Activated naive CD4-positive, alpha-beta T cell treated with anti-CD3 and anti-CD28 coated beads, Interleukin-2, amount 50 U/mL, for 24 hours (primary cell): ENCODE data around the gene ZNF568.

Experiments used
- H3K27ac Mint-ChIP-seq: one replicate; pipeline ENCODE4 v1.8.0; 2021; ENCODE audit warnings: mild to moderate bottlenecking, mixed read lengths
- H3K27me3 Mint-ChIP-seq: one replicate; pipeline ENCODE4 v1.8.0; 2021; ENCODE audit warnings: mixed read lengths
- H3K36me3 Mint-ChIP-seq: one replicate; pipeline ENCODE4 v1.8.0; 2021; ENCODE audit warnings: mixed read lengths
- H3K4me1 Mint-ChIP-seq: one replicate; pipeline ENCODE4 v1.8.0; 2021; ENCODE audit warnings: mixed read lengths
- H3K4me3 Mint-ChIP-seq: one replicate; pipeline ENCODE4 v1.8.0; 2021; ENCODE audit warnings: mild to moderate bottlenecking, mixed read lengths
- H3K9me3 Mint-ChIP-seq: one replicate; pipeline ENCODE4 v1.8.0; 2021; ENCODE audit warnings: mixed read lengths

Gene ZNF568

GRCh38 chr19:36915992-36916830 lies at the start of gene ZNF568, which contains the start of gene ZNF829:
TSS of gene ZNF568 (plus strand) at chr19:36916332. CDS start at chr19:36922771, 6,439 bp downstream.
TSS of gene ZNF829 (minus strand) at chr19:36916291. CDS start at chr19:36915167, 1,124 bp downstream.
- H3K4me1 Mint-ChIP-seq = peaks cover 38% of the 10 kb centered on the region
- peaks cover 55% of the 10 kb centered on the region for H3K36me3 Mint-ChIP-seq
- no peaks in the 10 kb centered on the region for H3K27me3 Mint-ChIP-seq
- peak within 1 kb of the TSS; percentile 95 for H3K27ac Mint-ChIP-seq
- H3K9me3 Mint-ChIP-seq = peaks cover 16% of the 10 kb centered on the region
- peak within 1 kb of the TSS; percentile 92 for H3K4me3 Mint-ChIP-seq

GRCh38 chr19:36876993-36877938 lies 38.9 kb upstream of the ZNF568 start:
- peaks cover 56% of the 10 kb centered on the region for H3K36me3 Mint-ChIP-seq
- no peak overlapping the region for H3K4me3 Mint-ChIP-seq
- H3K4me1 Mint-ChIP-seq = no peaks in the 10 kb centered on the region
- no peaks in the 10 kb centered on the region for H3K27me3 Mint-ChIP-seq
- H3K27ac Mint-ChIP-seq = no peak overlapping the region
- H3K9me3 Mint-ChIP-seq = peaks cover 36% of the 10 kb centered on the region

DNA sequence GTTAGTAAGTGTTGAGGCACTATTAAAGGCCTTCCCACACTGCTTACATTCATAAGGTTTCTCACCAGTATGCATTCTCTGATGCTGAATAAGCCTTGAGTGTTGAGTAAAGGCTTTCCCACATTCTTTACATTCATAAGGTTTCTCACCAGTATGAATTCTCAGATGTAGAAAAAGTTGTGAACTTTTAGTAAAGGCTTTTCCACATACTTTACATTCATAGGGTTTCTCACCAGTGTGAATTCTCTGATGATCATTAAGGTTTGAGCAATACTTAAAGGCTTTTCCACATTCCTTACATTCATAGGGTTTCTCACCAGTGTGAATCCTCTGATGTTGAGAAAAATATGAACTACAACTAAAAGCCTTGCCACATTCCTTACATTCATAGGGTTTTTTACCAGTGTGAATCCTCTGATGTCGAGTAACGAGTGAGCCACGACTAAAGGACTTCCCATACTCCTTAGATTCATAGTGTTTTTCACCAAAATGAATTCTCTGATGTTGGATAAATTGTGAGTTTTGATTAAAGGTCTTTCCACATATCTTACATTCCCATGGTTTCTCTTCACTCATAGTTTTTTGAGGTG lies 24.3 kb upstream of the ZNF568 start:
- no peak overlapping the region for H3K4me3 Mint-ChIP-seq

GRCh38 chr19:36894849-36895383 lies 21.2 kb upstream of the ZNF568 start:
- H3K27me3 Mint-ChIP-seq = no peaks in the 10 kb centered on the region
- no peak overlapping the region for H3K4me3 Mint-ChIP-seq
- H3K4me1 Mint-ChIP-seq = no peaks in the 10 kb centered on the region
- peaks cover 77% of the 10 kb centered on the region for H3K36me3 Mint-ChIP-seq
- H3K27ac Mint-ChIP-seq = no peak overlapping the region
- H3K9me3 Mint-ChIP-seq = peaks cover 44% of the 10 kb centered on the region

More for the DNA sequence above, 24.3 kb upstream of the ZNF568 start:
- Mint-ChIP-seq H3K36me3 (peaks cover 68% of the 10 kb centered on the region), H3K27me3 (no peaks in the 10 kb centered on the region), H3K4me1 (no peaks in the 10 kb centered on the region), H3K27ac (no peak overlapping the region), H3K9me3 (peaks cover 36% of the 10 kb centered on the region)

GRCh38 chr19:36898422-36898821 lies 17.7 kb upstream of the ZNF568 start:
- Mint-ChIP-seq H3K27me3 (no peaks in the 10 kb centered on the region), H3K9me3 (peaks cover 40% of the 10 kb centered on the region), H3K4me1 (no peaks in the 10 kb centered on the region), H3K4me3 (no peak overlapping the region), H3K27ac (no peak overlapping the region), H3K36me3 (peaks cover 76% of the 10 kb centered on the region)

- peaks cover 57% of the 10 kb centered on the region for H3K36me3 Mint-ChIP-seq
- no peaks in the 10 kb centered on the region for H3K27me3 Mint-ChIP-seq
- peaks cover 20% of the 10 kb centered on the region for H3K9me3 Mint-ChIP-seq
- peaks cover 38% of the 10 kb centered on the region for H3K4me1 Mint-ChIP-seq
- H3K4me3 Mint-ChIP-seq = peak overlapping the region; percentile 92
- H3K27ac Mint-ChIP-seq = peak overlapping the region; percentile 95
These were observed 859 bp downstream of the ZNF568 start for GRCh38 chr19:36916991-36917390.

DNA sequence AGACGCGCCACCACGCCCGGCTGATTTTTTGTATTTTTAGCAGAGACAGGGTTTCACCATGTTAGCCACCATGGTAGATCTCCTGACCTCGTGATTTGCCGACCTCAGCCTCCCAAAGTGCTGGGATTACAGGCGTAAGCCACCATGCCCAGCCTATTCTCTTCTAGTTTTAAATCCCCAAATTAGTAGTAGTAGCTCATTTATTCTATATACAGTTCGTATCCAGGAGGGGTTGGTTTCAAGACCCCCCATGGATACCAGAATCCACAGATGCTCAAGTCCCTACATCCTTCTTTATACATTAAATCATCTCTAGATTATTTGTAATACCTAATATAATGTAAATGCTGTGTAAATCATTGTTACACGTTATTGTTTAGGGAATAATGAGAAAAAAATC lies 2.0 kb downstream of the ZNF568 start:
- Mint-ChIP-seq H3K4me1 (peaks cover 38% of the 10 kb centered on the region), H3K9me3 (peaks cover 27% of the 10 kb centered on the region), H3K36me3 (peaks cover 60% of the 10 kb centered on the region), H3K27me3 (no peaks in the 10 kb centered on the region), H3K27ac (no peak overlapping the region), H3K4me3 (peak overlapping the region; percentile 59)

DNA sequence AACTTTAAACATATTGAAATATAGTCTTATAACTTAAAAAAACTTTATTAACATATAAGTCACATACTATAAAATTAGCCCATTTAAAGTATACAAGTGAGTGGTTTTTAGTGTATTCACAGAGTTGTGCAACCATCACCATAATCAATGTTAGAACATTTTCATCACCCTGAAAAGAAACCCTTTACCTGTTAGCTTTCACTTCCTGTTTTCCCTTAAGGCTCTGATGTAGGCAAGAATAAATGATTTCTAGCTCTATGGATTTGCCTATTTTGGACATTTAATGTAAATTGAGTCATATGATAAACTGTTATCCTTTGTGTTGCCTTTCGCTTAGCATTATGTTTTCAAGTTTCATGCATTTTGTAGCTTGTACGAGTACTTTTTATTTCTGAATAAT lies 15.6 kb downstream of the ZNF568 start:
- H3K27ac Mint-ChIP-seq = no peak overlapping the region
- peaks cover 25% of the 10 kb centered on the region for H3K9me3 Mint-ChIP-seq
- no peaks in the 10 kb centered on the region for H3K27me3 Mint-ChIP-seq
- no peak overlapping the region for H3K4me3 Mint-ChIP-seq
- H3K36me3 Mint-ChIP-seq = peaks cover 66% of the 10 kb centered on the region
- H3K4me1 Mint-ChIP-seq = no peaks in the 10 kb centered on the region

- Mint-ChIP-seq H3K27me3 (no peaks in the 10 kb centered on the region), H3K4me3 (no peak overlapping the region), H3K27ac (no peak overlapping the region), H3K36me3 (peaks cover 81% of the 10 kb centered on the region), H3K4me1 (no peaks in the 10 kb centered on the region), H3K9me3 (peaks cover 44% of the 10 kb centered on the region)
These were observed 23.0 kb downstream of the ZNF568 start for GRCh38 chr19:36939153-36939552.

DNA sequence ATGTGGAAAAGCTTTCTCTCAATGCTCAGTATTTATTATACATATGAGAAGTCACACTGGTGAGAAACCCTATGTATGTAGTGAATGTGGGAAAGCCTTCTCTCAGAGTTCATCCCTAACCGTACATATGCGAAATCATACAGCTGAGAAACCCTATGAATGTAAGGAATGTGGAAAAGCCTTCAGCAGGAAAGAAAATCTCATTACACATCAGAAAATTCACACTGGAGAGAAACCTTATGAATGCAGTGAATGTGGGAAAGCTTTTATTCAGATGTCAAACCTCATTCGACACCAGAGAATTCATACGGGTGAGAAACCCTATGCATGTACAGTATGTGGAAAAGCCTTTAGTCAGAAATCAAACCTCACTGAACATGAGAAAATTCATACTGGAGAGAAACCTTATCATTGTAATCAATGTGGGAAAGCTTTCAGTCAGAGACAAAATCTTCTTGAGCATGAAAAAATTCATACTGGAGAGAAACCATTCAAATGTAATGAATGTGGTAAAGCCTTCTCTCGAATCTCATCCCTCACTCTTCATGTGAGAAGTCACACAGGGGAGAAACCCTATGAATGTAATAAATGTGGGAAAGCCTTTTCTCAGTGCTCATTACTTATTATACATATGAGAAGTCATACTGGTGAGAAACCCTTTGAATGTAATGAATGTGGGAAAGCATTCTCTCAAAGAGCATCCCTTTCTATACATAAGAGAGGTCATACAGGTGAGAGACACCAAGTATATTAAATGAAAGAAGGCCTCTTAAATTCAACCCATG lies 34.4 kb downstream of the ZNF568 start:
- H3K27ac Mint-ChIP-seq = no peak overlapping the region
- H3K4me3 Mint-ChIP-seq = no peak overlapping the region
- peaks cover 26% of the 10 kb centered on the region for H3K9me3 Mint-ChIP-seq
- no peaks in the 10 kb centered on the region for H3K4me1 Mint-ChIP-seq
- H3K27me3 Mint-ChIP-seq = no peaks in the 10 kb centered on the region
- peaks cover 55% of the 10 kb centered on the region for H3K36me3 Mint-ChIP-seq

DNA sequence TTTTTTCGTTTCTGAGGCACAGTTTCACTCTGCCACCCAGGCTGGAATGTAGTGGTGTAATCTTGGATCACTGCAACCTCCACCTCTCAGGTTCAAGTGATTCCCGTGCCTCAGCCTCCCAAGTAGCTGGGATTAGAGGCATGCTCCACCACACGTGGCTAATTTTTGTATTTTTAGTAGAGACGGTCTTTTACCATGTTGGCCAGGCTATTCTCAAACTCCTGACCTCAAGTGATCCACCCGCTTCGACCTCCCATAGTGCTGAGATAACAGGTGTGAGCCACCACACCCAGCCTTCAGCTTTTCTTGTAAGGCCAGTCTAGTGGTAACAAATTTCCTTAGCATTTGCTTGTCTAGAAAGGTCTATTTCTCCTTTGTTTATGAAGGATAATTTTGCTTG lies 46.2 kb downstream of the ZNF568 start:
- H3K9me3 Mint-ChIP-seq = peaks cover 24% of the 10 kb centered on the region
- H3K4me3 Mint-ChIP-seq = no peak overlapping the region
- no peaks in the 10 kb centered on the region for H3K27me3 Mint-ChIP-seq
- H3K27ac Mint-ChIP-seq = no peak overlapping the region
- H3K4me1 Mint-ChIP-seq = no peaks in the 10 kb centered on the region
- H3K36me3 Mint-ChIP-seq = peaks cover 23% of the 10 kb centered on the region

DNA sequence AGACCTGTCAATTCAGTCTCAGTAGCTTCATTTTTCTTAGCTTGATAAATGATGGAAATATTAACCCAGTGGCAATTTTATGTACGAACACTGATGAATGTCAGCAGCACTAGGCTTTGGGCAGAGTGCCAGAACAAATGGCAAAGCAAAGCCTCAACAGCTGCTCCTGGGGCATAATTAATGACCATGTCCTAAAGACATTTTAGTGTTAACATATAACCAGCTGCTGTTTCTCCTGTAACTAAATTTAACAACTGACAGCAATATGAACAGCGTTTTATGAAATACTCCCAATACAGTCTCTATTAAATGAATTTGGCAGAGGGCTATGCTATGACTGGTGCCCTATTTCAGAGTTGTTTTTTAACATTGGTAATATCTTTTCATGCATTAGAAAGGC lies 47.1 kb downstream of the ZNF568 start:
- no peak overlapping the region for H3K4me3 Mint-ChIP-seq
- peaks cover 21% of the 10 kb centered on the region for H3K36me3 Mint-ChIP-seq
- H3K9me3 Mint-ChIP-seq = peaks cover 24% of the 10 kb centered on the region
- H3K27me3 Mint-ChIP-seq = no peaks in the 10 kb centered on the region
- H3K4me1 Mint-ChIP-seq = no peaks in the 10 kb centered on the region
- H3K27ac Mint-ChIP-seq = no peak overlapping the region

DNA sequence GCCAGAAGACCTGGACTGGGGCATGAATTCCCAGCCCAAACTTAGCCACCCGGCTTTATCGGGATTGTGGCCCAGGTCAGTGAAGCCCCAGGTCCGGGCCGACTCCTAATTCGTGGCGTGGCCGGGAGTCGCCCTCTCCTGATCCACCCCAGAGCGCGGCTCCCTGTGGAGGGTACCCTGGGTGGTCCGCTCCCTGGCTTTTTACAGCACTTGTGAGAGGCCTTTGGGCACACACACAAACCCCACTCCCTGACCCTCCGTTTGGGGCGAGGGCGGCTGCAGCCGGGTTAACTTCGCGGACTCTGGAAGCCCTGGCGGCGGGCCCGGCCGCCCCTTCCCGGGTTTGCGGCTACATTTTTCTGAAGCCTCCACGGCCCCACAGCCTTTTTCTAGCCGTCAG lies 56.4 kb downstream of the ZNF568 start:
- Mint-ChIP-seq H3K27me3 (no peaks in the 10 kb centered on the region), H3K27ac (no peak overlapping the region), H3K9me3 (peaks cover 2% of the 10 kb centered on the region), H3K36me3 (peaks cover 17% of the 10 kb centered on the region), H3K4me3 (peak overlapping the region; percentile 98), H3K4me1 (peaks cover 15% of the 10 kb centered on the region)

- H3K27ac Mint-ChIP-seq = peak overlapping the region; percentile 87
- peak overlapping the region; percentile 98 for H3K4me3 Mint-ChIP-seq
- H3K9me3 Mint-ChIP-seq = peaks cover 8% of the 10 kb centered on the region
- H3K36me3 Mint-ChIP-seq = peaks cover 23% of the 10 kb centered on the region
- H3K4me1 Mint-ChIP-seq = peaks cover 20% of the 10 kb centered on the region
- no peaks in the 10 kb centered on the region for H3K27me3 Mint-ChIP-seq
These were observed 57.1 kb downstream of the ZNF568 start for GRCh38 chr19:36973021-36973843.
